HT1080 (cell line): ENCODE results near the gene COG8. TPM values are rescaled to one million over a fixed set of nuclear protein-coding genes. Genes with fewer than 3 reads are reported as not detected.
"Not testable (repeated sequence)": the region's sequence is repeated elsewhere in the genome, so short reads cannot be mapped to it uniquely, and the experiment has no call there.

ENCODE experiments used
- DNase-seq: peaks from one replicate; pipeline ENCODE4 v3.0.0-alpha.2; 2015; ENCODE audit warnings: low read depth
- total RNA-seq: library from RNA; depleted of rRNA; stranded (reverse); fragments of >200 nt; shearing (Covaris generic); gene quantifications from 2 replicates; pipeline ENCODE4 v1.2.3, GENCODE V29; 2014

The COG8 gene
- total RNA-seq, 1 experiment from 2014 or later: 79.0 TPM

DNA sequence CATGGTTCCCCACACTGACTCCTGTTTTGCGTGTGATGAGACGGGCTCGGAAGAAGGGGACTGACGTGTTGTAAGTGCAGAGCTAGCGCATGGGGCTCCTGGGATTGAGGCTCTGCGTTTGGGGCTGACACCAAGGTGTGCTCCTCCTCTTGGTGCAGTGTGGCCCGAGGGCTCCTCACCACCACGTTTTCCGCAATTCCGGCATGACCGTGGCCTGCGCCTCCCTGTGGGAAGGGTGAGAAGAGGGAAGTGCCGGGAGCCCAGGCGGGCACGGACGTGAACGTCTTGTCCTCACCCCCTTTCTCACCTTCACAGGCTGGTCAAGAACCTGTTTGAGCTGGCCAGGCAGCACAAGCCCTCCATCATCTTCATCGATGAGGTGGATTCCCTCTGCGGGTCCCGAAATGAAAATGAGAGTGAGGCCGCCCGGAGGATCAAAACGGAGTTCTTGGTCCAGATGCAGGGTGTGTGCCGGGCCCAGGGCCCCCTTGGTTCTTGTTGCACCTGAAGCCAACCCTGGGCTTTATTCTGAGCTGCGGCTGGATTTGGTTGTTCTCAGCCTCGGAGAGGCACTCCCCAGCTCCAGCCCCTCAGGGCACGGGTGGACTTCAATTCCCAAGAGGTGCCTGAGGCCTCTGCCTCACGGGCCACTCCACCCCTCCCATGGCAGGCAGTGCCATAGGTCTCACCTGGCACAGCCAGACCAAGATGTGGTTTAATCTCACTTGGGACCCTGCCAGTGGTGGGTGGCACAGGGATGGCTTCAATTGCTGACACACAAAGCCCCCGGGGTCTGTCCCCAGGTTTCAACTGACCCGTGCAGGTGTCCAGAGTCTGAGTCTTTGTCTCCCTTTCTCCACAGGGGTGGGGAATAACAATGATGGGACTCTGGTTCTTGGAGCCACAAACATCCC lies 19.3 kb downstream of the COG8 start:
- no peak for DNase-seq

GRCh38 chr16:69319381-69319780 lies 20.0 kb downstream of the COG8 start:
- no peak for DNase-seq

- DNase-seq: no peak
Measured at GRCh38 chr16:69318911-69319289, 20.5 kb downstream of the COG8 start.

GRCh38 chr16:69318177-69318910 lies 21.0 kb downstream of the COG8 start:
- DNase-seq: no peak

DNA sequence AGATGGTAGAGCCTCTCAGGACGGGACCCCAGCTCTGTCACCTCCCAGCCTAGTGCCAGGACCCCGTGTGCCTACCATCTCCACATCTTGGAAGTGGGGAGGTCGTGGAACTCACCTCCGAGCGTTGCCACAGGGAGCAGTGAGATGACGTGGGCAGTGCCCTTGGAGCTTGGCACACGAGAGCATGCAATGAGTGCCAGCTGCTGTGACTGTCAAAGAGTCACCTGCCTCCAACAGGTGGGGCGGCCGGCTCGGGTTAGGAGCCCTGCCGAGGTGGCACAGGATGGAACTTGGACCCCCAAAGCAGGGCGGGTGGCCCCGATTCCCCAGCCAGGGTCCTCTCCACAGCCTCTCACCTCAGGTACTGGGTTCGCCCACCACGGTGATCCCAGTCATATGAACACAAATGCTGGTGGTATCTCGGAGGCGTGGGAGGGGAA lies 22.7 kb downstream of the COG8 start:
- no peak for DNase-seq

- DNase-seq: no peak
Measured at GRCh38 chr16:69315486-69316311, 23.7 kb downstream of the COG8 start.

DNA sequence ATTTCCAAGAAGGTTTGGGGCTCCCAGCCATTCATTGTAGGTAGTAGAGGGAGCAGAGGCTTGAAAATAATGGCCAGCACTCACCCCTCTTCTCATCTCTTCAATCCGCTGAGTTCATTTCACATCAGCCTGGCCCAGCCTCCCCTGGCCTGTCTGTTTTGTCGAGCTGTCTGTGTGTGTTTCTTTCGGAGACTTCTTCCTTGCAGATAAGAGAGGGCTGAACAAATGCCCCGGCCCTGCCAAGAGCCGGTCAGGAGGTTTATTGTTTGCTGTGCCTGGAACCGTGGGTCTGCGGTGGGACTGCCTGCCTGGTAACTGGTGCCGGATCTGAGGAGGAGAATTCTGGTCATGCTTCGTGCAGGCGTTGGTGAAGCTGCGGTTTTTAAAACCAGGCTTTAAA lies 24.8 kb downstream of the COG8 start:
- DNase-seq: no peak

DNA sequence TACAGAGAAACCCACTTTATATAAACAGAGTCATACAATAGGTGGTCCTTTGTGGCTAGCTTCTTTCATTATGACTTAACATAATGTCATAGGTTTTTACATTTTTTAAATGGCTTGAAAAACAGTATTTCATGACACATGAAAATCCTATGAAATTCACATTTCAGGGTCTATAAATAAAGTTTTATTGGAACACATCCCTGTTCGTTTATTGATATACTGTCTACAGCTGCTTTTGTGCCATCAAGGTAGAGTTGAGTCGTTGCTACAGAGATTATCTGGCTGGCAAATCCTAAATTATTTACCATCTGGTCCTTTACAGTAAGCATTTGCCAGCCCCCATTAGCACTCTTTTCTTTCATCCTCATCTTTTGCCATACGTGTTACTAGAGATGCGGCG lies 25.9 kb downstream of the COG8 start:
- no peak for DNase-seq

- DNase-seq: peak; percentile 29
Measured at GRCh38 chr16:69311533-69312387, 27.6 kb downstream of the COG8 start.

GRCh38 chr16:69310653-69311532 lies 28.5 kb downstream of the COG8 start, which contains the start of gene VPS4A:
Gene VPS4A, plus strand, starts transcription at chr16:69311350. Its CDS starts 162 bp downstream, at chr16:69311512.
- peak; percentile 93 for DNase-seq

GRCh38 chr16:69309316-69309715 lies 30.0 kb downstream of the COG8 start:
- no peak for DNase-seq

DNA sequence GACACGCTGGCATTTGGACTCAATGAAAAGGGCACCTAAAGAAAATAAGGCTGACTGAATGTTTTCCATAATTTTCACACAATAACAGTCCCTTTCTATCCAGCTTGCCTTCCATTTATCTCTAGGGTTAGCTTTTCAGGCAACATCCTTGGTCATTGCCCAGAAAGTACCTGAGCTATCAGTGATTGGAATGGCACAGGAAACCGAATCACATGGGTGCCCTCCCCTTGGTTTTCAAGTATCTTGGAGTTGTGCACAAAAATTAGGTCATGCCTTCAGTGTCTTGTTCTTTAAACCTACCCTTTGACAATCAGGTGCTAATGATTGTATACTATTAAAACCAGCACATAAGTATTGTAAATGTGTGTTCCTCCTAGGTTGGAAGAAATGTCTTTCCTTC lies 31.5 kb downstream of the COG8 start:
- no peak for DNase-seq

DNA sequence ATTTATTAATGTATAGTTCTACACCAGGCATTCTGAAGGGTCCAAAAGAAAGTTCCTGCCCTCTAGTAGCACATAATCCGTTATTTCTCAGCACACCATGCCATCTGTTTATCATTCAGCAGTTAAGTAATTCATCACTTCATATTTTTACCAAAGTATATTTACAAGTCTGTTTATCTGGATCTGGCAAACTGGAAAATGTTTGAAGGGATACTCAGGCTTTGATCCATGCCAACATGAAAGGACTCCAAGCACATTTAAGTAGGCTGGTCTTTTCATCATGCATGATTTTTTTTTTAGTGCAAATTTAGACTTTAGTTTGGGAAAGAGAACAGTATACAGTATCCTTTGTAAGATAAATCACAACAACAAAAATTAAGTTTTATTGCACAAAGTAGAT lies 32.3 kb downstream of the COG8 start:
- no peak for DNase-seq

- no peak for DNase-seq
Measured at GRCh38 chr16:69306031-69306430, 33.3 kb downstream of the COG8 start.

DNA sequence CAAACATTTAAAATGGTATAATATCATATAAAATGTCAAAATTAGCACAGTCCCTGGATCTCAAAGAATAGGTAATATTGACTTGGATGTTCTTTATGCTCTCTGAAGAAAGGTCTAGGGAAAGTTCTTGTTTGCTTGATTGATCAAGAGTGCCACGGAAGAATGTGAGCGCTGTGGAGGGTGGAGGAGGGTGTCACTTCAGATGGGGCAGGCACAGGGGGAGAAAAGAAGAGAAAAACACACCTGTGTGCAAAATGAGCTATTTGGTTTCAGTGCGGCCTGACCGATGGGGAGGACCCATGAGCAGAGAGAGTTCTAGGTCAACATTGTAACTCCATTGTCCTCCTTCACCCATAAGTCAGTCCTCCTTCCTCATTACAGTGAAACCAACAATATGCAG lies 37.1 kb downstream of the COG8 start:
- DNase-seq: no peak

DNA sequence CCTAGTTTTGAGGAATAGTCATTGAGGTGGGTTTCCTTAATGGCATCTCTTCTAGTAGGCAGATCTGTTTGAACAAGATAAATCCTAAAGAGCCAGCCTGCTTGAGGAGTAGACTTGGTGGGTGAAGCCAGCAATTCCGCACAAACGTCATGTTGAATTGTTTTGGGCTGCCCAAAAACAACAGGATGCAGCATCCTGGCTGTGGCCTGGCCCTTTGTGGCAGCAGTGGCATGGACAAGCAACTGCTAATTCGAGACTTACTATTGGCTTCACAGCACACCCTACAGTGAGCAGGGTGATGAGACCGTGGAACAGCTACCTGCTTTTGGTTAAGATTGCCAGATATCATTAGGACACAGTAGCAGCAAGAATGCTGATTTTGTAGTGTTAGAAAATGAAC lies 37.5 kb downstream of the COG8 start:
- DNase-seq: no peak

DNA sequence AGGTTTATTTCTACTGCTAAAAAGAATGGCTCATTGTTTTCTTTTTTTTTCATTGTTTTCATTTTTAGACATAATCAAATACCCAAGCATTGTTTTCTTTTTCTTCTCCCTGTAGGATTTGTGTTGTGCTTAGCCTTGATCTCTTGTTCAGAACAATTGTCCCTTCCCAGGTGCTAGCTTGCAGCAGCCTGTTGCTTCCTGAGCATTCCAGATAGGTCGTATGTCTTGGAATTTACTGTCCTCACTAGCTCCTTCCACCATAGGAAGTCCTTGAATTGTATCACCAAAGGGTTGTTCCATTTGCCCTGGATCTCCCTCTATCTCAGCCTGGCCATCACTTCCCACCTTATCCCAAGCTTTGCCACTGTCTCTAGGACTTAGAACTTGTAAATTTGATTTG lies 38.2 kb downstream of the COG8 start:
- DNase-seq: no peak

DNA sequence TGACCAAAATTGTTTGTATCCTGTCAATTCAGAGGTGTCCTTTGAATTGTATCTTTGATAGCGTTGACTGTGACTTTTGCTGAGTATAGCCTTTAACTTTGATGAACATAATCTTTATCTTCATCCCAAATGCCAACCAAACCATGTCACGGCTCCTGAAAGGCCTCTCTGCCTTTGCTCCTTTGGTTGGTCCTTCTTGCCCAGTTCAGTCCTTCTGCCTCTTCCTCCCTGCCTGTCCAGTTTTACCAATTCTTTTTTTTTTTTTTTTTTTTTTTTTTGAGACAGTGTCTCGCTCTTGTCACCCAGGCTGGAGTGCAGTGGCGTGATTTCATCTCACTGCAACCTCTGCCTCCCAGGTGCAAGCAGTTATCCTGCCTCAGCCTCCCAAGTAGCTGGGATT lies 41.1 kb downstream of the COG8 start:
- DNase-seq: no peak

- DNase-seq: not testable (repeated sequence)
Measured at GRCh38 chr16:69296771-69297170, 42.6 kb downstream of the COG8 start.

DNA sequence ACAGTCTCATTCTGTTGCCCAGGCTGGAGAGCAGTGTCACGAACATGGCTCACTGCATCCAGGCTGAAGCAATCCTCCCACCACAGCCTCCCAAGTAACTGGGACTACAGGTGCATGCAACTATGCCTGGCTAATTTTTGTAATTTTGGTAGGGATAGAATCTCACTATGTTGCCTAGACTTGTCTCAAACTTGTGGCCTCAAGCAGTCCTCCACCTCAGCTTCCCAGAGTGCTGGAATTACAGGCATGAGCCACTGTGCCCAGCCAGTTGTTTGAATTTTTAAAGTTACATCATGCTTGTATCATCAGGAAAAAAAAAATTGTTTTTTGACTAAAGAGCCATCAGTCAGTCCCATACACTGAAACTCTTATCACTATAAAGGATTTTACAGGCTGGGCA lies 45.3 kb downstream of the COG8 start:
- DNase-seq: no peak
